KMS-11 (cell line): ENCODE measurements around the gene IFT122.

Experiments used
- H2AFZ ChIP-seq: fragments of 200-600 bp; sonication (generic); 2 replicates; pipeline ENCODE4 v1.6.1; 2016; ENCODE audit warnings: antibody characterized with exemption, mixed run types, low read depth
- H3K27ac ChIP-seq: fragments of 200-600 bp; sonication (generic); 2 replicates; pipeline ENCODE4 v1.6.1; 2016; ENCODE audit warnings: mild to moderate bottlenecking, mixed run types
- H3K27me3 ChIP-seq: fragments of 200-600 bp; sonication (generic); 2 replicates; pipeline ENCODE4 v1.6.1; 2017; ENCODE audit warnings: mild to moderate bottlenecking, low read depth, mixed run types, moderate library complexity; ENCODE audit not compliant: insufficient read depth
- H3K36me3 ChIP-seq: fragments of 200-600 bp; sonication (generic); 2 replicates; pipeline ENCODE4 v1.6.1; 2017; ENCODE audit warnings: mild to moderate bottlenecking, mixed run types; ENCODE audit not compliant: insufficient read depth
- H3K4me1 ChIP-seq: fragments of 200-600 bp; sonication (generic); 2 replicates; pipeline ENCODE4 v1.6.1; 2016; ENCODE audit warnings: mild to moderate bottlenecking, low read depth, mixed run types; ENCODE audit not compliant: poor library complexity, severe bottlenecking
- H3K4me2 ChIP-seq: fragments of 200-600 bp; sonication (generic); 2 replicates; pipeline ENCODE4 v1.7.0; 2016; ENCODE audit warnings: mild to moderate bottlenecking, mixed run types
- H3K4me3 ChIP-seq: fragments of 200-600 bp; sonication (generic); IDR thresholded peaks from 2 replicates; pipeline ENCODE4 v1.6.1; 2017; ENCODE audit warnings: low read depth, low read length, mixed read lengths; ENCODE audit not compliant: insufficient read depth
- H3K79me2 ChIP-seq: fragments of 200-600 bp; sonication (generic); 2 replicates; pipeline ENCODE4 v1.6.1; 2016; ENCODE audit warnings: low read depth, mixed run types; ENCODE audit not compliant: insufficient read depth
- H3K9ac ChIP-seq: fragments of 200-600 bp; sonication (generic); 2 replicates; pipeline ENCODE4 v1.6.1; 2016; ENCODE audit warnings: mild to moderate bottlenecking, mixed run types
- H4K20me1 ChIP-seq: fragments of 200-600 bp; sonication (generic); 2 replicates; pipeline ENCODE4 v1.6.1; 2016; ENCODE audit warnings: mild to moderate bottlenecking, mixed run types; ENCODE audit not compliant: insufficient read depth
- TF ChIP-seq, protein P1 (sequence below): fragments of 200-600 bp; sonication (generic); conservative IDR thresholded peaks from 2 replicates; pipeline ENCODE4 v1.6.1; 2017; ENCODE audit warnings: low read depth, mild to moderate bottlenecking, antibody characterized with exemption, low read length, moderate library complexity, mixed read lengths

IFT122 gene

DNA sequence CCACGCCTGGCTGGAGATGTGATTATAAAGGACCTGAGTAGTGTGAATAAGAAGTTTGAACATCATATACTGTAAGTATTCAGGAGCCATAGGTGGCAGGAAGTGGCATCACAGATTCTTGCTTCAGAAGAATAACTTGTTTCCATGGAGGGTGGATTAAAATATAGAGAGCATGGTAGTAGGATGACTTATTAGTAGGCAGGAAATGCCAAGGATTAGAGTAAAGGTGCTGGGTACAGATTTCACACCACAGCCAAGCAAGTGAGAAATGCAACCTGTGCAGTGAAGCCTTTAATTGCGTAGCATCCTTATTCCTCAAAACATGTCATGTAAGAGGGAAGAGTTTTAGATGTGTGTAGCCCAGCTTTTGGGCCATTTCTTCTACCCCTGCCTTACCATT, 30.8 kb downstream of the IFT122 start:
- Histone ChIP-seq H3K4me1 (no peaks in the 10 kb centered on the region), H3K36me3 (no peaks in the 10 kb centered on the region; the same call in 1 of the 2 replicates), H4K20me1 (no peaks in the 10 kb centered on the region), H3K4me3 (no peak overlapping the region), H3K27me3 (no peaks in the 10 kb centered on the region), H2AFZ (no peak overlapping the region), H3K79me2 (no peaks in the 10 kb centered on the region), H3K27ac (no peak overlapping the region), H3K9ac (no peak overlapping the region), H3K4me2 (no peak overlapping the region)
- TF ChIP-seq, protein P1, sequence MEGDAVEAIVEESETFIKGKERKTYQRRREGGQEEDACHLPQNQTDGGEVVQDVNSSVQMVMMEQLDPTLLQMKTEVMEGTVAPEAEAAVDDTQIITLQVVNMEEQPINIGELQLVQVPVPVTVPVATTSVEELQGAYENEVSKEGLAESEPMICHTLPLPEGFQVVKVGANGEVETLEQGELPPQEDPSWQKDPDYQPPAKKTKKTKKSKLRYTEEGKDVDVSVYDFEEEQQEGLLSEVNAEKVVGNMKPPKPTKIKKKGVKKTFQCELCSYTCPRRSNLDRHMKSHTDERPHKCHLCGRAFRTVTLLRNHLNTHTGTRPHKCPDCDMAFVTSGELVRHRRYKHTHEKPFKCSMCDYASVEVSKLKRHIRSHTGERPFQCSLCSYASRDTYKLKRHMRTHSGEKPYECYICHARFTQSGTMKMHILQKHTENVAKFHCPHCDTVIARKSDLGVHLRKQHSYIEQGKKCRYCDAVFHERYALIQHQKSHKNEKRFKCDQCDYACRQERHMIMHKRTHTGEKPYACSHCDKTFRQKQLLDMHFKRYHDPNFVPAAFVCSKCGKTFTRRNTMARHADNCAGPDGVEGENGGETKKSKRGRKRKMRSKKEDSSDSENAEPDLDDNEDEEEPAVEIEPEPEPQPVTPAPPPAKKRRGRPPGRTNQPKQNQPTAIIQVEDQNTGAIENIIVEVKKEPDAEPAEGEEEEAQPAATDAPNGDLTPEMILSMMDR = no peak

DNA sequence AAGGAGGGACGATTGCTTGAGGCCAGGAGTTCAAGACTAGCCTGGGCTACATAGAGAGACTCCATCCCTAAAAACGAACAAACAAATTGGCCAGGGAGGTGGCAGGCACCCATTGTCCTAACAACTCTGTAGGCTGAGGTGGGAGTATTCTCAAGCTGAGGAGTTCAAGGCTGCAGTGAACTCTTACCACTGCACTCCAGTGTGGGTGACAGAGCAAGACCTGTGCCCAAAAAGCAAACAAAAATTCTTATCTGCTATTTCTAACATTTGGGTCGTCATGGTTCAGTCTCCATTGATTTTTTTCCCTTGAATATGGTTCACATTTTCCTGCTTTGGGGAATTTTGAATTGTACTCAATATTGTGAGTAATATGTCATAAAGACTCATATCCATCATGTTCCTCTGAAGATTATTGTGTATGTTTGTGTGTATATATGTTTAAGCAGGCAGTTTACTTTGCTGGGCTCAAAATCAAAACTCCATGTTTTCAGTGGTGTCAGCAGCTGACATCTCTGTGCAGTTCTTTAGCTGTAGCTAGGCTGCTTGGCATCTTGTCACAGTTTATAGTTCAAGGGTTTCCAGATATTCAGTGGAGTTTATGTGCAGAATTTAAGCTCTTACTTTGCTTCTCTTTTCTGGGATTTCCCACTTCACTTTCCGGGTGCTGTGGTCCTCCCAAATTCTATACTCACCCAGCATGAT, 33.2 kb downstream of the IFT122 start:
- H4K20me1 ChIP-seq = no peaks in the 10 kb centered on the region
- no peak overlapping the region for H2AFZ ChIP-seq
- H3K9ac ChIP-seq = no peak overlapping the region
- no peak overlapping the region for H3K4me3 ChIP-seq
- H3K27me3 ChIP-seq = no peaks in the 10 kb centered on the region
- no peaks in the 10 kb centered on the region; the same call in 1 of the 2 replicates for H3K36me3 ChIP-seq
- TF ChIP-seq, protein P1 = no peak
- no peak overlapping the region for H3K27ac ChIP-seq
- H3K4me1 ChIP-seq = no peaks in the 10 kb centered on the region
- H3K4me2 ChIP-seq = no peak overlapping the region
- no peaks in the 10 kb centered on the region for H3K79me2 ChIP-seq

GRCh38 chr3:129473769-129474152, 33.7 kb downstream of the IFT122 start:
- Histone ChIP-seq H2AFZ (no peak overlapping the region), H3K9ac (no peak overlapping the region), H4K20me1 (no peaks in the 10 kb centered on the region), H3K36me3 (no peaks in the 10 kb centered on the region; the same call in 1 of the 2 replicates), H3K27me3 (no peaks in the 10 kb centered on the region), H3K4me1 (no peaks in the 10 kb centered on the region), H3K27ac (no peak overlapping the region), H3K79me2 (no peaks in the 10 kb centered on the region), H3K4me3 (no peak overlapping the region), H3K4me2 (no peak overlapping the region)
- TF ChIP-seq, protein P1 = no peak

GRCh38 chr3:129474984-129475804, 35.2 kb downstream of the IFT122 start:
- Histone ChIP-seq H3K4me2 (no peak overlapping the region), H3K27me3 (no peaks in the 10 kb centered on the region), H3K9ac (no peak overlapping the region), H3K79me2 (no peaks in the 10 kb centered on the region), H2AFZ (no peak overlapping the region), H3K4me3 (no peak overlapping the region), H3K36me3 (no peaks in the 10 kb centered on the region), H3K4me1 (no peaks in the 10 kb centered on the region), H4K20me1 (no peaks in the 10 kb centered on the region), H3K27ac (no peak overlapping the region)
- TF ChIP-seq, protein P1 = no peak
